GM21619 (cell line): Measurements from ENCODE around the gene GNB3.

Source experiments
- ATAC-seq: cut with Tn5 transposase; IDR thresholded peaks from one replicate; pipeline ENCODE4 v1.9.1; 2021; ENCODE audit not compliant: unreplicated experiment

Gene GNB3

GRCh38 chr12:6840761-6841515, at the start of gene GNB3:
GNB3 (plus strand) TSS chr12:6840925; CDS start chr12:6841288, 363 bp downstream.
- no peak for ATAC-seq

GRCh38 chr12:6791931-6792520, 48.7 kb upstream of the GNB3 start:
- no peak for ATAC-seq

GRCh38 chr12:6792522-6793201, 48.1 kb upstream of the GNB3 start:
- no peak for ATAC-seq

GRCh38 chr12:6795088-6795487, 45.6 kb upstream of the GNB3 start:
- ATAC-seq = no peak

GRCh38 chr12:6796576-6796975, 44.1 kb upstream of the GNB3 start:
- no peak for ATAC-seq

- no peak for ATAC-seq
Observed at GRCh38 chr12:6799147-6799546, 41.6 kb upstream of the GNB3 start.

- no peak for ATAC-seq
Observed at GRCh38 chr12:6807170-6807569, 33.6 kb upstream of the GNB3 start.

GRCh38 chr12:6809056-6809455, 31.7 kb upstream of the GNB3 start:
- ATAC-seq = no peak

GRCh38 chr12:6810758-6811157, 30.0 kb upstream of the GNB3 start:
- ATAC-seq = no peak

- no peak for ATAC-seq
Observed at GRCh38 chr12:6813363-6813762, 27.4 kb upstream of the GNB3 start.

- no peak for ATAC-seq
Observed at GRCh38 chr12:6816598-6816997, 24.1 kb upstream of the GNB3 start.

- ATAC-seq = no peak
Observed at GRCh38 chr12:6817098-6817497, 23.6 kb upstream of the GNB3 start.

- ATAC-seq = no peak
Observed at GRCh38 chr12:6817662-6818157, 23.0 kb upstream of the GNB3 start.

GRCh38 chr12:6818222-6818621, 22.5 kb upstream of the GNB3 start:
- no peak for ATAC-seq

- ATAC-seq = no peak
Observed at GRCh38 chr12:6818645-6819044, 22.1 kb upstream of the GNB3 start.

GRCh38 chr12:6819106-6820030, 21.4 kb upstream of the GNB3 start:
- no peak for ATAC-seq

- no peak for ATAC-seq
Observed at GRCh38 chr12:6820166-6820565, 20.6 kb upstream of the GNB3 start.

GRCh38 chr12:6821591-6822425, 18.9 kb upstream of the GNB3 start, which contains the start of gene GPR162:
GPR162 (plus strand) TSS chr12:6821821; CDS start chr12:6823899, 2,078 bp downstream.
- no peak for ATAC-seq

- ATAC-seq = no peak
Observed at GRCh38 chr12:6822426-6823135, 18.1 kb upstream of the GNB3 start.
